M059J (cell line): Measurements from ENCODE around the gene RGS3. TPM values are rescaled to one million over a fixed set of nuclear protein-coding genes. Genes with fewer than 3 reads are reported as not detected.
A peak's percentile ranks its signal among the peaks of the same experiment; 100 is the strongest.
"Not testable (repeated sequence)": the region's sequence is repeated elsewhere in the genome, so short reads cannot be mapped to it uniquely, and the experiment has no call there.

Experiments used
- DNase-seq: peaks from one replicate; pipeline ENCODE4 v3.0.0-alpha.2; 2012; ENCODE audit warnings: low read depth
- total RNA-seq: library from RNA; depleted of rRNA; stranded (reverse); fragments of >200 nt; shearing (Covaris generic); gene quantifications from 2 replicates; pipeline ENCODE4 v1.2.3, GENCODE V29; 2014

Gene RGS3
- total RNA-seq, 1 experiment from 2014 or later = 137 TPM

DNA sequence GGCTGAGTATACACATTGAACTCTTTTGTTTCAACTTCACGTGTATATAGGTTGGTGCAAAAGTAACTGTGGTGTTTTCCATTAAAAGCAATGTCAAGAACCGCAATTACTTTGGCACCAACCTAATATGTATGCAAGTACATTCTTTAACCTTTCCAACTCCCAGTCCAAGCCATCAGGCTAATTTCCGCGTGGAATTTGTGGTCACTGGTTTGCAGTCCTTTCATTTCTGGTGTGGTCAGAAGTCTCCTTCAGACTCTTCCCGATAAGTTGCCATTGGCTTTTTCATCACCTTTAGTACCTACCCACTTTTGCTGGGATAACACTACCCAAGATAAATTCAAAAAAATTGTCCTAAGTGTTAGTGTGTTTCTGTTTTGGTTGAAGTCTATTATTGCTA lies 84.0 kb downstream of the RGS3 start:
- DNase-seq = peak; percentile 60

DNA sequence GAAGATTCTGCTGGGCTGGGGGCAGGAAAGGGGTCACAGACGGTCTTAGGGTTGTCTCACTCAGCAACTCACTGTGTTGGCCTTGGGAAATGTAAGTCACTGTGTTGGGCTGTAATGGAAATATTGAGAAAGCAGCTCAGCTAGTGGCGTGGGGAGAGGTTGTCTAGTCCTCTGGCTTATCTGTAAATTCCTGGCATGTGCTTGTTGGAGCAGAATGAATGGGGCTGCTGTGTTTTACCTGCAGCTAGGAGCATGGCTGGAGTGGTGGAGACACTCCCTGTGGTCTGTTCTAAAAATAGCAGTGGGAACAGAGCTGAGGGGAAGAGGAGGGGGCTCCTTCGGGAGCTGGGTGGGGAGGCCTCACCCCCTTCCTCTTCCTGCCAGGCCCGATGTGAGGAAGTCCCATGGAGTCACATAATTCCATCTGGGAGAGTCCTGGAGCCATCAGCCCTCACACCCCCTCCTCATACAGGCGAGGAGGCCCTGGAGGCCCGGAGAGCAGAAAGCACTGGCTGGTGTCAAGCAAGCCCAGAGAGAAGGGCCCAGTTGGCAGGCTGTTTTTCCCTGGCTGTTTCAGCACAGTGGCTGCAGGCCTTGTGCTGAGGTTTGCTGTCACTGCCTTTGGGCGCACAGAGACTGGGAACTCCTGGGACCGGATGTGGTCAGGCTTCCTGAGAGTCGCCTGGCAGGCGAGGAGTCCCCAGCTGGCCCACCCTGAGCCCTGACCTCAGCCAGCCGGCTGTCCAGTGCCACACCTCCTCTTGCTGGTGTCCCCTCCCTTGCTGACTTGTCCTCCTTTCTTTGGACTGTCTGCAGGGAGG lies 84.9 kb downstream of the RGS3 start:
- peak; percentile 94 for DNase-seq

DNA sequence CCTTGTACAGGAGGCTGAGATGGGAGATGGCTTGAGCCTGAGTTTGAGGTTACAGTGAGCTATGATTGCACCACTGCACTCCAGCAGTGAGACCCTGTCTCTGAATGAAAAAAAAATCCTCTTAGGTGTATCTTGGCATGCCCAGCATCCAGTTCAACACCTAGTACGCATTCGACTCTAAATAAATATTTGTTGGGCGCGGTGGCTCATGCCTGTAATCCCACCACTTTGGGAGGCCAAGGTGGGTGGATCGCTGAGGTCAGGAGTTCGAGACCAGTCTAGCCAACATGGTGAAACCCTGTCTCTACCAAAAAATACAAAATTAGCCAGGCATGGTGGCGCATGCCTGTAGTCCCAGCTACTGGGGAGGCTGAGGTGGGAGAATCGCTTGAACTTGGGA lies 86.4 kb downstream of the RGS3 start:
- not testable (repeated sequence) for DNase-seq

DNA sequence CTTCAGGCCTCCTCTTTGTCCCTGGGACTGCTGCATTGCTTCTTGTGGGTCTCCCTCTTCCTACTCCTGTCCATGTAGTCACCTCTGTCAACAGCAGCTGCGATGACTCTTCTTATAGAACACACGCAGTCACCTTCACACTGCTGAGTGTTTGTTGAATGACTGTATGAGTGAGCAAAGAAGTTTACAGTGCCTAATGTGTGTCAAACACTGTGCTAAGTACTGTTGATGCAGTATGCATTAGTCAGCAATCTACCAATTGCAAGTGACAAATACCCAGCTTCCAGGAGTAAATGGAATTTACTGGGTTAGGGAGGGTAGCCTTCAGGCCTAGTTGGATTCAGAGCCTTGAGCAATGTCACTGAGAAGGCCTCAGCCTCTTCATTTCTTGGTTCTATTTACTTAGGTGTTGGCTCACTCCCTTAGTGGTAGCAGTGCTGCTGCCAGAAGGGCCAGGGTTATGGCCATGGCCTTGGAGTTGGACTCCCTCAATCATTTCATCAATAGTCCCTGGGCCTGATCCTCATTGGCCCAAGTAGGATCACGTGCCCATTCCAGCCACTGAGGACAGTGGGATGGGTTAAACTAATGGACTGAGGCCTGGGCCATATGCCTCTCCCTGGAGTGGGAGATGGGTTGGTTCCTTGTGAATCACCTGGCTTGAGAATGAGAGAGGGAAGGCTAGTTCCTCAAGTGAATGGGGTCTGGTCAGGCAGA lies 93.5 kb downstream of the RGS3 start:
- peak; percentile 32 for DNase-seq

DNA sequence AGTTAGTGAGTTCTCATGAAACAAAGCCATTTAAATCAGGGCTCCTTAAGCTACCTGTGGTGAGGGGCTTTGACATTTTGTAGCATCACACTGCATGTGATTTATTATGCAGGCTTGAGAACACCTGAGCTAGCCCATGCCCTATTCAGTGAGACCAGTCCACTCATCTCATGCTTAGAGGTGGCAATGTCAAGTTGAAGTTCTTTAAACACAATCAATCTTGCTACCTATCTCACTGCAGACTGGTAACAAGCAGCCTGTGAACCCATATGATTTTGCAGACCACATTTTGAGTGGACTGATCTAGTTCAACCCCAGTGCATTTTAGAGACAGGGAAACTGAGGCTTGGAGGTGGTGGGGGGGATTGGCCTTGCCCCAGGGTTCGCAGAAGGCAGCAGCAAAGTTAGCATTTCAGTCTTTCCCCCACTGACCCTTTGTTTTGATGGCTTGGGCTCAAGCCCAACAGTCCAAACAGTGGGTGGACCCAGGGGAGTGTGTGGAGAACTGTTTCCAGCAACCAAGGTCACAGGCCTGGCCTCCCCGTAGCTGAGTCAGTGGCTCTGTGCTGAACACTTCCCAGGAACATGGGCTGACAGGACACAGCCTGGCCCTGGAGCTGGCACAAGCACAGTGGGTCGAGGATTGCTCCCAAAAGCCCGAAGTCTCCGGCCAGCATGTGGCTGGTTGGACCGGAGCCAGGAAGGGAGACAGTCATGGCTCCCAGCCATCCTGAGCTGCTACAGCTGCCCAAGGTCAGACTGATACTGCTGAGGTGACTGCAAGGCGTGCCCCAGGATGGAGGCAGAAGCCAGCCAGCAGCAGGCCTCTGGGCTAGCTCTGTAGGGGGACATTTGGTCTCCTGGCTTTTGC lies 95.3 kb downstream of the RGS3 start:
- peak; percentile 91 for DNase-seq

DNA sequence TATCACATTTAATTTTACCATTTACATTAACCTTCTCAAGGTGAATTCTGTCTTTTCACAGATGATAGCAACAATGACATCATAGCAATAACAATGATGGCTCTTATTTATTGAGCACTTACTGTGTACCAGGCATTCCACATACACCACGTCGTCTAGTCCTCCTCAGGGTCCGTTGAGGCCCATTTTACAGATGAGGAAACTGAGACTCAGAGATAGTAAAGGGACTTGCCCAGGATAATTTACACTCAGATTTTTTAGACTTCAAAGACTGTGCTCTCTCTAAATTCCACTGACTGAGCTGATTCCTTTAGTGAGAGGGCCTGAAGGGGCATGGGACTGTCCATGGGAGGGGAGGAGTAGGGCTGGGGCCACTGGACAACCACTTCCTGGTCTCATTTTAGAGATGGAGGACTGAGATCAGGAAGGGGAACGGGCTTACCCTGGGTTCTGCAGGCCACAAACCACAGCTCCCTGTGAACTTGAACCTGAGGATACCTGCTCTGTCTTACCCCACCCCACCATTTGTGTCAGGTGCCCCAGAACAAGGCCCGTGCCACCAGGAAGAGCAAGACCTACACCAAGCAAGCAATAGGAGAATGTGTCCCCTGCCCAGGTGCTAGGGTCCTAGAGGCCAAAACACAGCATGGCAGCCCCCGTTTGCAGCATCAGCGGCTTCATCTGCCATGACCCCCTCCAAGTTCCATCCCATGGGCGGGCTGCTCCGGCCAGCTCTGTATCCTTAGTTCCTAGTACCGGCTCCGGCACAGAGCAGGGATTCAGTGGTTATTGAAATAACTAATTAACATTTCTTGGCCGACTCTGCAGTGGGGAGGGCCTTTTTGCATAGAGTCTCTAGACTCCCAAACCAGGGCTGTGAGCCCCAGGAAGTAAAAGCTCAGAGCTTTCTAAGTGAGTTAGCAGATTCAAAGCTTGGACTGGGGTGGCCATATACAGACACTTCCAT lies 96.6 kb downstream of the RGS3 start:
- DNase-seq = no peak

DNA sequence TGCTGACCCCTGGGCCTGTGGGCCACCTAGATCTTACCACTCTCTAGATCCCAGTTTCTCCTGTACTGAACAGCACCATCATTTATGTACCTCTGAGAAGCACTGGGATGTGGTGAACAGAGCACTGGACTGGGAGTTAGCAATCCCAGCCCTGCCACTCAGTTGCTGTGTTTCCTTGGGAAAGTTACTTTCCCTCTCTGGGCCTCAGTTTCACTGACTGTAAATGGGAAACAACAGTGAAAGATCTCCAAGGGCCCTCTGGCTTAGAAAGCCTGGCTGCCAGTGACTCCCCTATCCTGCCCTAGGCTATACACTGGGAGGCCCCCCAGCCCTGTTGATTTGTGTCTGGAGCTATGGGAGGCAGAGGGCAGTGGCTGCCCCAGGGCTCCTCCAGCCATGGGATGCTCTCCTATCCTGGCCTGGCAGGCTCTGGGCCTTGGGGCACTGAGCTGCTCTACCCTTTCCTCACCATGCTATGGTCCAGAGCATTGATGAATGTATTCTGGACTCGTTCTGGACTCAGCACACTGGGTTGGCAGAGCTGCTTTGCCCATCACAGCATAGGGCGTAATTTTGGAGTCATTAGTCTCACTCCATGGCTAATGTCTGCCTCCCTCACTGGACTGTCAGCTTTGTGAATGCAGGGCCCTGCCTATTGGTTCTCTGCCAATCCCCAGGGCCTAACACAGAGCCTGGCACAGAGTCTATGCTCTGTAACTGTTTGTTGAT lies 99.3 kb downstream of the RGS3 start:
- no peak for DNase-seq

DNA sequence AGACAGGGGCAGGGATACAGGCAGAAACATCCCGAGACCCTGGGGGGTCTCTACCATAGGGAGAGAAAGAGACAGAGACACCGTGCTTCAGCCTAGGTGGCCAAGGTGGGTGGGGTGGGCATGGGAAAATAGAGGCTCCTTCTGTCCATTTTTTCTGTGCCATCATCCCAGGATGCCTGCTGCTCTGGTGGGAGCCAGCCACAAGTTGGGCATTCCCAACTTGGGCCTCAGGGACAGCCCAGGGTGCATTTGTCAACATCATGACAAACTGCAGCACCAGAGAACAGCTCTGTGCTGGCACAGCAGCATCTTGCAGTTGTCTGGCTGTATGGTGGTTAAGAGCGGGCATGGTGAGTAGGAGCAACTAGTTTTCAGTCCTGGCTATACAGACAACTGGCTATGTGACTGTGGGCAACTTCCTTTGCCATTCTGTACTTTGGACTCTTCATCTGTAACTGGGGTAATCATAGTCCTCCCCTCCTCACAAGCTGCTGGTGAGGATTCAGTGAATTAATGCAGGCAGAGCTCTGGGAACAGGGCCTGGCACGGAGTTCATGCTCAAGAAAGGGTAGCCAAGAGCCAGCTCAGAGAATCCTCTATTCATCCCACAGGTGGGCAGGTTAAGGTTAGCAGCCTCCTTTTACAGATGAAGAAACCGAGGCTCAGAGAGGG lies 100.4 kb downstream of the RGS3 start:
- DNase-seq = no peak

DNA sequence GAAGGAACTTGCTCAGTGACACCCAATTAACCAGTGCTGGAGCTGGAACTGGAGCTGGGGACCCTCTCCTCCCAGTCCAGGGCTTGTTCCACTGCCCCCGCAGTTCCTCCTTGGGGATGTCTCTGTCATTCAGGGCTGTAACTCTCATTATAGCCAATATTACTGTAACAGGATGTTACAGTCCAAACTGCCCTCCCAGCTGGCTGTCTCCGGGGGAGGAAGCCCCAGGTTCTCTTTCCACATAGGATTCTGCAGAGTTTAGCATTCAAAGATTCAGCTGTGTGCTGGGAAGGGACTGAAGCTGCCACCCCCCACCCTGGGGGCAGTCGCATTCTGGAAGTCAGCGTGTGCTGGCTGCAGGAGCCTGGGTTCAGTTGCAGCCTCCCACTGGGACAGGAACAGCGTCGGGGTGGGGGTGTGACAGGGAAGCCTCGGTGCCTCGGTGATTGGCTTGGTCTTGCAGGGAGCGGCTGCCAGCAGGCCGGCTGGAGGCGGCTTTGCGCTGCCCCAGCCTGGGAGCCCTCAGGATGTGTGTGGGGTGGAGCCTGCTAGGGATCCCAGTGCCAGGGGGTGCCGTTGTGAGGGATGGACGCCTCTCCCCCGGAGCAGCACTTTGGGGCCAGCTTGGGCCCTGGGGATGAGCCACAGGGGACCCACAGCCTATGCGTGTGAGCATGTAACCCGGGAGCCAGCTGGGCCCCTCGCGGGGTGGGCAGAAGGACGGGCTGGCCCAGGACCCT lies 101.1 kb downstream of the RGS3 start:
- peak; percentile 89 for DNase-seq

DNA sequence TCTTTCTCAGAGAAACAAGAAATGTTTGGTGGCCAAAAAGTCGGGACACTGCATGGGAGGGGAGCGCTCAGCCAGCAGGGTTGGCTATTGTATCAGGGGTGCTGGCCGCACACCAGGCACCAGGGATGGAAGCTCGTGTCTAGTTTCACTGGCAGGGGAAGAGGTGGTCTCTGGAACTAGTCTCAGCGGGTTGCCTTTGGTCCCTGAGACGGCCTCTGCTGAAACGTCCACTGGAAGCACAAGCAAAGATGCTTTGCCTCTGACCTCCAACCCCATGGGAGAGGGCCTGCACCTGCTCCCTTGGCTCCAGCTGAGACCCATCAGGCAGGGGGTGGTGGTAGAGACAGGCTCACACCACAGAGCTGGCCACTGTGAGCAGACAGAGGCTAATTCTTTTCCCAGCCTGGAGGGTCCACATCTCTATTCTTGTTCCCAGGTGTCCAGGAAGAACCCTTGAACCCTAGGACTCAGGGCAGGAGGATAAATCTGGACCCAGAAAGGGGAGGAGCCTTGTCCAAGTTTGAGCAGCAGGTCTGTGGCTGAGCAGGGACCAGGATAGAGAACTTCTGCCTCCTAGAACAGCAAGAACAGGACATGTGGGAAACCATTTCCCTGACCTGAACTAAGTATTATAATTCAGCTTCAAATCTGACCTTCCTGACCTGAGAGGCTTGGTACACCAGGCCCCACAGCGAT lies 102.6 kb downstream of the RGS3 start:
- peak; percentile 33 for DNase-seq

DNA sequence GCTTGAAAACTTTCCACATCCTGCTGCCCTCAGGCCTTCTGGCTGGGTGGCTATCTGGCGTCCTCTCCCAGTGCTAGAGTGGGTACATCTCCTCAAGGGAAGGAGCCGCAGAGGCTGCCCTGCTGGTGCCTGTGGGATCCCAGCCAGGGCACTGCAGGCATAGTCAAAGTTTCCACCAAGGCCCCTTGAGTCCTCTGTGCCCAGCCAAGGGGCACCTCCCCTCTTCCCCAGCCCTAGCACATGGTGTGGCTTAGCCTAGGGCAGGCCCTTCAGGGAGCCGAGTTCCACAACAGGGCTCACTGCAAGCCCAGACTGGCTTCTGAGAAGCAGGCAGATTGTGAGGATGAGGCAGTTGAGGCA lies 103.2 kb downstream of the RGS3 start:
- peak; percentile 89 for DNase-seq

DNA sequence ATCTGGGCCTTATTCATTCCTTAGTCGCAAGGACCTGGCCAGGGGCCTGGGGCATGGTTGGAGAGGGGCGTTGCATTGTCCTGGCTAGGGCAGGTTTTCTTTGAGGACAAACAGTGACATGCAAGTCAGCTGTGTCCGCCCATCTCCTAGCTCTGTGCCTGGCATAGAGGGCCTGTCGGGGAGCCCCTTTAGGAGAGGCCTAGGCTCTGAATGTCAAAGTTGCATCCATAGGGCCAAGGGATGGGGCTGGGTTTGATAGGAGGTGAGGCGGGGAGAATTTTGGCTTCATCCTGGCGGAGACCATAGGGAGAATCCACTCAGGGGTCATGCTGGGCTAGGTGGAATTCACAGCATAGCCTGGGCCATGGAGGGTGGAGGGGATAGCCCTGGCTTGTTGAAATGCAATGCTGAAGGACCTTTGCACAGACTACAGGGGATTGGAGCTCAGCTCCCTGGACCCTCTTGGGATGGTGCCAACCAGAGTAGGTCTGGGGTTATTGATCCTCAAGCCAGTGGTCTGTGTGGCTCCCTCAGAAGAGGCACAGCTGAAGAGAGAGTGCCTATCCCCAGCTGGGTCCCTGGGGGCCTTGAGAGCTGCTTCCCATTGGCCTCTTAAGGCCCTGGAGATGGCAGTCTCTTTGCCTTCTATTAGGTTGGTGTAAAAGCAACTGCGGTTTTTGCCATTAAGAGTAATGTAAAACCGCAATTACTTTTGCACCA lies 104.0 kb downstream of the RGS3 start:
- DNase-seq = no peak

DNA sequence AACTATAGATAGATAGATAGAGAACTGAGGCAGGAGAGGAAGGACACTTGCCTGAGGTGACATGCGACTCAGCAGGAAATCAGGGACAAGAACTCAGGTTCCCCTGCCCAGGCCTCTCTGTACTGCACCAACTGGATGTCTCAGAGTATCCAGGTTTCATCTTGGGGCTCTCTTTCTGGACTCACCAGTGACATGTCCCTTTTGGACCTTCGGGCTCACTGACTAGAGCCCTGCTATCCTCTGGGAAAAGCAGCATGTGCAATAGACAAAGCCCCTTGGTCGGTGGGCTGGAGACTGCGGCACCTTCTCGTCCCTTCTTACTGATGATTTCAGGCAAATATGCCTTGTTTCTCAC lies 104.5 kb downstream of the RGS3 start:
- no peak for DNase-seq

DNA sequence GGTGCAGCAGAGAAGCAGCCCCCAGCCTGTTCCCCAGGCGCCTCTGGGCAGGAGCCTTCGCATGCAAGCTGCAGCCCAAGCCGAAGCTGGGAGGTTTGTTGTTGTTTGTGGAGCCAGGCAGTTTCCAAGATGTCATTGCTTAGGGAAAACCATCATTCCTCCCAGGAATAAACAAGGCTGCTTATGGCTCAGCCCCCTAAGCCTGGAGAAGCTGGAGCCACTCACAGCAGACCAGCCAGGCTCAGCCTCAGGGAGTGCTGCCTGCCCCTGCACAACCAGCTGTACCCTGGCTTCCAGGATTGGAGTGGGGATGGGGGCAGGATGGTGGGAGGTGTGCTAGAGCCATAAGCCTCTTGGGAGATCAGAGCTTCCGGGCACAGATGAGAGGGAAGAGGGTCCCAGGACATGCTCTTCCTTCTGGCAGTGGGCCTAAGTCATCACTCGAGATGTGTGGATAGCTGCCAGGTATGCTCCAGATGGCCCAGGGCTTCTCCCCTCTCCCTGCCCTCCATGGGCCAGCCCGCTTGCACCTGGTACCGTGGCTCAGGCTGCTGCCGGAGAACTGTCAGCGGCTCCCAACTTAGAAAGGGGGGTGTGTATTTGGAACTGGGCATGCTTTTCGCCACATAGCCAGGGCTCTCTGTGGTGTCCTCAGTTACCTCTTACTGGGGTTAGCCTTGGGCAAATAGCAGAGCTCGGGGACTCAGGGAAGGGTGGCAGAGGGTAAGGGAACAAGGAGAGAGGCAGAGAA lies 105.2 kb downstream of the RGS3 start:
- DNase-seq = peak; percentile 54

DNA sequence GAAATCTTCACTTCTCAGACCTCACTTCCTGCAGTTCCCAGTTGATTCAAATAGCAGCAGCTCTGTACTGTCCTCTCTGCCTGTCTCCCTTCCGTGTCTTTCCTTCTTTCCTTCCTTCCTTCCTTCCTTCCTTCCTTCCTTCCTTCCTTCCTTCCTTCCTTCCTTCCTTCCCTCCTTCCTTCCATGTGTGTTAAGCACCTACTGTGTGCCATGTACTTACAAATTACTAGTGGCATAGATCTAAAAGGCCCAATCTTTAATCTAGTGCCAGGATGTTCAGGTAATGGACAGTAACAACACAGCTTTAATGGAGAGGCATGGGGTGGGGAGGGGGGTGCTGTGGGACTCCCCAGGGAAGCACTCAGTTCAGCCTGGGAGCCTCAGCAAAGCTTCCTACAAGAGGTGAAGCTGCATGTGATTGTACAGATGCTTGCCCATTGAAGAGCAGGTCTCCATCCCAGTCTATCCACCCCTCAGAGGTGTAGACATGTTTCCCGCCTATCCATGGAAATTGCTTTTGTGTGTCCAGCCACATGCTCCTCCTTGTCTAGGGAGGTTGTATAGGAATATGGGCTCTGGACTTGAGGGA lies 106.0 kb downstream of the RGS3 start:
- no peak for DNase-seq

DNA sequence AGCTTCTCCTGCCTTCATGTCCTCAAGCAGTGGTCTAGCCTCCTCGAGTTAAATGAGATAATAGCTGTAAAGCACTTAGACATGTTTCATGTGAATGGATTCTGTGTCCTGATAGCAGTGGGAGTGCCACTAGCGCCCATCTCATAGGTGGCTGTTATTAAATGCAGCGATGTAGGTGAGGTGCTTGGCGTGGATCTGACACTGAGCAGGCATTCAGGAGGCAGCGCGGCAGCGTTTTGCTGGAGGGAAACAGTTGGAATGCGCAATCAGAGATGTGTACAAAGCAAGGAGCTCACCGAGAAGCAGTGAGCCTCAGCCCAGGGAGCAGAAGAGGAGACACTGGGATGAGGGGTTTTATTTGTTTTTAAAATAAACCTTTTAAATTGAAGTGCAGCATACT lies 106.6 kb downstream of the RGS3 start:
- DNase-seq = no peak
